ENCODE results near the gene ARPP21.

Gene ARPP21

DNA sequence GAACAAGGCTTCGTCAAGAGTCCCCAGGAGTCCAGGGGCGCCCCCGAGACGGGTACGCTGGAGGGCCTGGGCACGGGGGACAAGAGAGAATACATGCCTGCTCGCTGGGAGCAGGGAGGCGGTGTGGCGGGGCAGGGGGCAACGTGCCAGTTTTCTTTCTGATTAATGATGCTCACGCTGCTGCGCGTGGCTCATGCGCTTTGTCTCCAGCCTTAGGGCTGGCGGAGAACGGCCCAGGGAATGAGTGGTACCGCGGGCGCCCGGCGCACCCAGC is 408 bp upstream of the ARPP21 start:
- Histone ChIP-seq H3K9ac (peak overlapping the region in 10 of 11 experiments; percentile 67 to 85 (median 78); a peak in 19 of 22 replicates), H3K9me3 (replicated peaks in 1 of 11) (peaks cover 0 to 7% (median 0%) of the 10 kb centered on the region in 11 experiments; a peak in 4 of 22 replicates), H4K20me1 (peaks cover 0 to 15% (median 0%) of the 10 kb centered on the region in 11 experiments; a peak in 3 of 22 replicates), H3K27me3 (peaks cover 65 to 82% (median 69%) of the 10 kb centered on the region in 11 experiments), H3K4me1 (peaks cover 30 to 51% (median 40%) of the 10 kb centered on the region in 10 experiments; a peak in 19 of 20 replicates), H3K4me2 (peak overlapping the region; percentile 76 to 97 (median 90)), H3K27ac (peak overlapping the region in 9 of 11 experiments; percentile 58 to 82 (median 76); a peak in 16 of 22 replicates), H3K4me3 (peak overlapping the region; percentile 54 to 77 (median 70)), H3K36me3 (no peaks in the 10 kb centered on the region)
- TF ChIP-seq Cebpa-rat (IDR thresholded peaks at IDR 0.05) = no peak

DNA sequence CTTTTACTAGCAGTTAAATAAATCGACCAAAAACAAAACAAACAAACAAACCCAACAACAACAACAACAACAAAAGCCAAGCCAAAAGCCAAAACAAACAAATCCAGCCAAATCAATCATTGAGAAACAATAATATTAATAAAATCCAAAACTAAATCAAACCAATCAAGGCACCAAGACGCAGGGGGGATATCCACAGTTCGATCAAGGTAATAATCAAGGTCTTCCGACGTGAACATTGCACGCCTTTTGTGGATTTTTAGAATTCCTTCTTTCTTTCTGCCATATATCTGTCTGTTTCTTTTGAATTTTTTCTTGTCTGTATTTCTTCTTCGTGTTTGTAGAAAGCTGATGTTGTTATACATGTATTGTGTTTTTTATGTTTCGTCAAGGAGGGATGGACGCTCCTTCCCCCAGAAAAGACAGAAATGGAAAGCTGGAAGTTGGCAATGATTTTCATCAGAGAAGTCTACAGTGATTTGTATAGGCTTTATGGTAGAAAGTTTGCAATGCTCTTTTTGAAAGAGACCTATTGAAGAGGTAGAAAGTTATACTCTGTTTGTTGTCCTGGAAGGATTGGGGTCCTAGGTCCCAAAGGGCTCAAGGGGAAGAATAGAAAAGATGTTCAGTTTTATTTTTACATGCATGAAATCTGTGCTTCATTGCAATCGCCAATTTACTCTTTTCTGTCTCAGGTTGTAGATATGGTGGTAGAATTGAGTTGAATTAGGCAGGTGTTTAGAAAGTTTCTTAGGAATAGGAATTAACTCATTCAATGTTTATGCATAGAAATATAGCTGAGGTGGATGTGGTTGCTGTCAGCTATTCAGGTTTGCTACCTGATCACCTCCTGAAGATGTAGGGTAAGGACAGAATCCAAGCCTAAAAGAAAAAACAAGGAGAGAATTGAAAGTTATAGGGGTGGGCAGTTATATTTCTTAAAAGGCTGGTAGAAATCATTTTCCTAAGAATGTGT is 1.2 kb downstream of the ARPP21 start:
- H3K27me3 ChIP-seq = peaks cover 73 to 89% (median 79%) of the 10 kb centered on the region in 11 experiments
- H3K4me2 ChIP-seq = peak overlapping the region; percentile 76 to 97 (median 90)
- H3K36me3 ChIP-seq = no peaks in the 10 kb centered on the region
- peak overlapping the region; percentile 62 to 85 (median 78); a peak in 21 of 22 replicates for H3K9ac ChIP-seq
- TF ChIP-seq Cebpa-rat (IDR thresholded peaks at IDR 0.05) = no peak
- H3K9me3 ChIP-seq (replicated peaks in 1 of 11) = peaks cover 0 to 7% (median 0%) of the 10 kb centered on the region in 11 experiments; a peak in 4 of 22 replicates
- H3K27ac ChIP-seq = peak overlapping the region in 9 of 11 experiments; percentile 58 to 82 (median 76); a peak in 18 of 22 replicates
- peaks cover 0 to 15% (median 0%) of the 10 kb centered on the region in 11 experiments; a peak in 3 of 22 replicates for H4K20me1 ChIP-seq
- peaks cover 30 to 45% (median 35%) of the 10 kb centered on the region in 10 experiments; a peak in 19 of 20 replicates for H3K4me1 ChIP-seq
- peak overlapping the region; percentile 54 to 77 (median 70) for H3K4me3 ChIP-seq

DNA sequence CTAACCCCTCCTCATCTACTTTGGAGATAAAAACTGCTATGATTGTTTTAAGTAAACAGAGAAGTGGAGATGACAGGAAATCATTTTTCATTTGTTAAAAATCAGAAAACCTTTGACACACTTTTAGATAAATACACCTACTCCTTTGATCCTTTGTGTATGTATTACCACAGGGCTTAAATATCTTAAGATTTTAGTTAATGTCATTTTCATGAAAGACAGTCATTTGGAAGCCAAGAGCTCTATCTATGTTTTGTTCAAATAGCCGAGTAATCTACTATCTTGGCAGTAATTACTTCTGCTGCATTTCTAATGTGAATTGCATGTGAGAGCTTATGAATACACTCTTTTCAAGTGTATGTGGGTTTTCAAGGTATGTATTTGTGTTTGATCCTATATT is 2.0 kb downstream of the ARPP21 start:
- H3K36me3 ChIP-seq = no peaks in the 10 kb centered on the region
- peak overlapping the region in 10 of 11 experiments; percentile 61 to 96 (median 88); a peak in 17 of 22 replicates for H3K4me2 ChIP-seq

DNA sequence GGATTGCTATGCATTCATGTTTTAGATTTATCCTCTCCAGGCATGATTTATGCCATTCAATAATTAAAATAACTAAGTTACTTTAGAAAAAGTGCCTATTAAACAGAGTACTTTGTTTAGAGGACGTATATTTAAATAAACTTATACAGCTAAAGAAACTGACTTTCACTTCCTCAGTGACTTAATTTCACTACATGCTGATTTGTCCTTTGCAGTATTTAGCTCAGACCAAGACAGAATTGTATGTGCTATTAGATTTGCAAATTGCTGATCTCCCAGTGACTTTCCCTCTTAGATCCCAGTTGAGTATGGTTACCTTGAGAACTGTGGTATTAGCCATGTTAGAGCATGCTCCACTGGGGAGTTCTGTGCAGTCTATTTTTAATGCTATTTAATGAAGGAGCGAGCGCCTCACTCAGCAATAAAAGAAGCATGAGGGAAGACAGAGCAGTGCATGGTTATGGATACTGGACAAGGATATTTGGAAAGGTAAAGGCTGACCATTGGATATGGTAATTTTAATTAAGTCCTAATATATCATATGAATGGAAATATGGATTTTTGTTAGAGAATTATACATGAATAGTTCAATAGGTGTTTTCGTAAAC is 2.7 kb downstream of the ARPP21 start:
- peaks cover 19 to 44% (median 29%) of the 10 kb centered on the region in 10 experiments; a peak in 19 of 20 replicates for H3K4me1 ChIP-seq
- H3K4me3 ChIP-seq = peak overlapping the region in 8 of 10 experiments; percentile 12 to 77 (median 68); a peak in 15 of 20 replicates
- H3K27ac ChIP-seq = peak overlapping the region in 8 of 11 experiments; percentile 16 to 82 (median 70); a peak in 13 of 22 replicates
- H4K20me1 ChIP-seq = peaks cover 0 to 15% (median 0%) of the 10 kb centered on the region in 11 experiments; a peak in 3 of 22 replicates
- peak overlapping the region in 8 of 11 experiments; percentile 53 to 85 (median 80); a peak in 16 of 22 replicates for H3K9ac ChIP-seq
- peak overlapping the region; percentile 61 to 96 (median 85) for H3K4me2 ChIP-seq
- peaks cover 0 to 7% (median 0%) of the 10 kb centered on the region in 11 experiments; a peak in 4 of 22 replicates for H3K9me3 ChIP-seq (replicated peaks in 1 of 11)
- peaks cover 73 to 96% (median 82%) of the 10 kb centered on the region in 11 experiments for H3K27me3 ChIP-seq
- H3K36me3 ChIP-seq = no peaks in the 10 kb centered on the region
- no peak for TF ChIP-seq Cebpa-rat (IDR thresholded peaks at IDR 0.05)

More for the DNA sequence above, 2.0 kb downstream of the ARPP21 start:
- Histone ChIP-seq H3K9me3 (replicated peaks in 1 of 11) (peaks cover 0 to 7% (median 0%) of the 10 kb centered on the region in 11 experiments; a peak in 4 of 22 replicates), H4K20me1 (peaks cover 0 to 15% (median 0%) of the 10 kb centered on the region in 11 experiments; a peak in 3 of 22 replicates), H3K4me3 (peak overlapping the region in 7 of 10 experiments; percentile 49 to 77 (median 70); a peak in 10 of 20 replicates), H3K9ac (peak overlapping the region in 7 of 11 experiments; percentile 12 to 85 (median 82); a peak in 11 of 22 replicates), H3K4me1 (peaks cover 25 to 44% (median 30%) of the 10 kb centered on the region in 10 experiments; a peak in 19 of 20 replicates), H3K27me3 (peaks cover 73 to 91% (median 84%) of the 10 kb centered on the region in 11 experiments), H3K27ac (peak overlapping the region in 8 of 11 experiments; percentile 16 to 82 (median 70); a peak in 13 of 22 replicates)
- TF ChIP-seq Cebpa-rat (IDR thresholded peaks at IDR 0.05) = no peak

DNA sequence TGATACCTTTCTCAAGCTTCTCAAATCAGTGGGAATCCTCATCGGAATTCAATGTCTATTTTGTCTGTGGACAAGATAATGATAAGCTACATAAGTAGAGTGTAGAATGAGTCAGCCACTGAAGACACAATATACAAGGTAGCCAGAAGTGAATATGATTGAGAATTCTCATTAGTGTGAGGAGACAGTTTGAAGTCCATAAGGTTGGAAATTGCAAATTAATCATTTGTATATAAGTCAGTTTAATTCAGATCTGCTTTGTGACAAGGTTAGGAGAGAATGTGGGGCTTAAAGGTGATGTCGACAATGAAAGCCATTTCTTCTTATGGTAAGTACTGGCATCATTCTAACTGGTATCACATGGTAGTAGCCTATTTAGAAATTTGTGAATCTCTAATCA is 4.2 kb downstream of the ARPP21 start:
- H3K27me3 ChIP-seq = peaks cover 60 to 81% (median 69%) of the 10 kb centered on the region in 11 experiments
- H3K4me3 ChIP-seq = peak overlapping the region in 7 of 10 experiments; percentile 28 to 77 (median 69); a peak in 11 of 20 replicates
- peak overlapping the region in 8 of 11 experiments; percentile 32 to 85 (median 80); a peak in 13 of 22 replicates for H3K9ac ChIP-seq
- TF ChIP-seq Cebpa-rat (IDR thresholded peaks at IDR 0.05) = no peak
- H3K9me3 ChIP-seq (replicated peaks in 1 of 11) = peaks cover 0 to 4% (median 0%) of the 10 kb centered on the region in 11 experiments; a peak in 4 of 22 replicates
- H3K4me1 ChIP-seq = peaks cover 30 to 52% (median 36%) of the 10 kb centered on the region in 10 experiments; a peak in 19 of 20 replicates
- H4K20me1 ChIP-seq = peaks cover 0 to 15% (median 0%) of the 10 kb centered on the region in 11 experiments; a peak in 3 of 22 replicates
- H3K36me3 ChIP-seq = no peaks in the 10 kb centered on the region
- peak overlapping the region in 8 of 11 experiments; percentile 33 to 81 (median 58); a peak in 15 of 22 replicates for H3K27ac ChIP-seq
- H3K4me2 ChIP-seq = peak overlapping the region in 10 of 11 experiments; percentile 57 to 96 (median 88); a peak in 18 of 22 replicates

DNA sequence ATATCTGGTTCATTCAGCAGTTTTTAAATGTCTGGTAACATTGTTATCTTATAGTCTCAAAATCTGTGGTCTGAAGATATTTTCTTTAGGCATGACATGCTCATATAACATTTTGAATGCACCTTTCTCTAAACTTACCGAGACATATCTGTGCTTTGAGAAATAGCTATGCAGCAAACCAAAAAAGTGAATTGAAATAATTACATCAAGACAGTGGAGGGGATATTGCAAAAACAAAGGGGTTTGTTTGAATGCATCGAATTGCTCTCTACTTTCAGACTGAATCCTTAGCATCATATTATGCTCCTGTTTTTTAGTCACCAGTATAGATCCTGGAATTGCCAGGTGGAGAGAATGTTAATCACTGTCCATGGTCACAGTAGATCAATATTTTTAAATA is 5.1 kb downstream of the ARPP21 start:
- Histone ChIP-seq H3K27ac (peak overlapping the region in 6 of 11 experiments; percentile 34 to 81 (median 68); a peak in 12 of 22 replicates), H3K4me2 (peak overlapping the region in 10 of 11 experiments; percentile 21 to 96 (median 80); a peak in 17 of 22 replicates)

DNA sequence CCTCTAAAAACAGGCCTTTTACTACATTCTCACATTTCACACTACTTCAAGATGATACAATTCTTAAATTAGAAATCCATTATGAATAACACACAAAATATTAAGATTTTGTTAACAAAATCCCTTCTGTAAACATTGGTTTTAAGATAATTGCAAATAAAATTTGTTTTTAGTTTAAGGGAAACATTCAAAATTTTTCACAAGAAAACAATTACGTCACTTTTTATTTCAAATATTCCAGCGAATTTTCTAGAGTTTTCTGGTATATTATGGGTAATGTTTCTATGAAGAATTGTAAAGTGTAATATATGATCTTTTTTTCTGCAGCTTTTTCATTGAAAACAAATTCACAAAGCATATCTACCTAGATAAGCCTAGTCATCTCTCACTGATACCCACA is 5.9 kb downstream of the ARPP21 start:
- TF ChIP-seq Cebpa-rat (IDR thresholded peaks at IDR 0.05) = no peak
- Histone ChIP-seq H3K9me3 (replicated peaks in 1 of 11) (no peaks in the 10 kb centered on the region), H3K36me3 (no peaks in the 10 kb centered on the region; a peak in 1 of 22 replicates), H3K4me3 (peak overlapping the region in 3 of 10 experiments; percentile 36 to 77 (median 70); a peak in 6 of 20 replicates), H4K20me1 (peaks cover 0 to 8% (median 0%) of the 10 kb centered on the region in 11 experiments; a peak in 2 of 22 replicates), H3K27ac (peak overlapping the region in 9 of 11 experiments; percentile 25 to 82 (median 48); a peak in 15 of 22 replicates), H3K4me2 (peak overlapping the region; percentile 15 to 96 (median 80); a peak in 18 of 22 replicates), H3K27me3 (peaks cover 43 to 64% (median 52%) of the 10 kb centered on the region in 11 experiments), H3K4me1 (peaks cover 20 to 54% (median 41%) of the 10 kb centered on the region in 10 experiments; a peak in 18 of 20 replicates), H3K9ac (peak overlapping the region in 7 of 11 experiments; percentile 26 to 85 (median 60); a peak in 6 of 22 replicates)

More for the DNA sequence above, 5.1 kb downstream of the ARPP21 start:
- TF ChIP-seq Cebpa-rat (IDR thresholded peaks at IDR 0.05) = no peak
- H4K20me1 ChIP-seq = peaks cover 0 to 15% (median 0%) of the 10 kb centered on the region in 11 experiments; a peak in 3 of 22 replicates
- H3K4me3 ChIP-seq = peak overlapping the region in 6 of 10 experiments; percentile 4 to 77 (median 70); a peak in 9 of 20 replicates
- peaks cover 50 to 72% (median 59%) of the 10 kb centered on the region in 11 experiments for H3K27me3 ChIP-seq
- peaks cover 24 to 52% (median 36%) of the 10 kb centered on the region in 10 experiments; a peak in 19 of 20 replicates for H3K4me1 ChIP-seq
- H3K36me3 ChIP-seq = no peaks in the 10 kb centered on the region; a peak in 1 of 22 replicates
- peak overlapping the region in 7 of 11 experiments; percentile 13 to 85 (median 53); a peak in 11 of 22 replicates for H3K9ac ChIP-seq
- H3K9me3 ChIP-seq (replicated peaks in 1 of 11) = no peaks in the 10 kb centered on the region

Data from BLaER1 treated with 17β-estradiol and CSF1 and Interleukin-3, amounts not matched to agents 10 nM and 100 nM (cell line).